Measurements from ENCODE around the gene NOL4L. TPM values are rescaled to one million over a fixed set of nuclear protein-coding genes. Genes with fewer than 3 reads are reported as not detected.

NOL4L gene
- total RNA-seq, 2 donors from 2014 or later = 39.6 to 50.7 TPM

DNA sequence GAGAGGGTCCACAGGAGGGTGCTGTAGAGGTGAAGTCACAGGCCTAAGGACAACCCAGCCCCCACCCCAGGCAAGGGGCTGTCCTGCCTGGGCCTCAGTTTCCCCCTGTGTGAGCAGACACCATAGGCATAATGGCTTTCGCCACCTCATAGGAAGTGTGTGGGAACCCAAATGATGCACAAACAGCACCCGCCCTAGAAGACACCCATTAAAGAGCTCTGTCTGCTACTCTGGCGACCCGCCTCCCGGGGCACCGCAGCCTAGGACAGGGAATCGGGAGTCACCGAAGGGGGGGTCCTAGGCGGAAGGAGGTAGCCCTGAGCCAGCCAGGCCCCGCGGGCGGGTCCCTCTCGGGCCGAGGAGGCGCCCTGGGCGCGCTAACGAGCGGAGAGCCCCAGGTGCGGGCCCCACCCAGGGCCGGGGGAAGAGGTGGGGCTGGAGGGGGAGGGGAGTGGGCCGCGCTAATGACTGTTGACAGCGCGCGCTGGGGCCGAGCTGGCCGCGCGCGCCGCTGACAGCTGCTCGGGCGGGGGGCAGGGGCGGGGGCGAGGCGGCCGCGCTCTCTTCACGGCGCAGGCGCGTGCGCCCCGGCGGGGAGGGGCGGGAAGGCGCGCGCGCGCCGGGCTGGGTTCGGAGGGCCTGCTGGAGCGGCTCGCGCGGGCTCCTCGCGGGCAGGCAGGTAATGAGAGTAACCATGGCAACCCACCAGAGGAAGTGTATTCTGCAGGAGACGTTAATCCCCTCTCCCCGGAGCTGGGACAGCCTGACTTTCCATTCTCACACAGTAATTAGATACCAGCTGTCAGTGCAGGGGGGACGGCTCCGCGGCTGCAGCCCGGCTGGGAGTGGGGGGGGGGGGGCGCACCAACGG lies 48.9 kb downstream of the NOL4L start:
- H3K4me1 ChIP-seq (ENCODE audit: control insufficient read depth, insufficient read depth, low read length) = peaks cover 2% of the 10 kb centered on the region
- H3K4me3 Mint-ChIP-seq = peak overlapping the region; percentile 68
- no peaks in the 10 kb centered on the region for H3K36me3 ChIP-seq (ENCODE audit: control insufficient read depth, insufficient read depth, low read length)
- H3K9ac ChIP-seq (ENCODE audit: extremely low read depth, low read length, poor library complexity, severe bottlenecking) = no peak overlapping the region
- no peak overlapping the region for H3K27ac ChIP-seq (ENCODE audit: low read depth, low read length)
- no peaks in the 10 kb centered on the region for H3K9me3 ChIP-seq (ENCODE audit: control insufficient read depth, low read length)
- peak; percentile 92 for DNase-seq
- no peaks in the 10 kb centered on the region for H3K9me3 Mint-ChIP-seq
- H3K27me3 Mint-ChIP-seq (ENCODE audit: insufficient read depth) = peaks cover 36% of the 10 kb centered on the region
- H3K4me3 ChIP-seq (ENCODE audit: low read length) = peak overlapping the region; percentile 70
- peaks cover 18% of the 10 kb centered on the region for H3K4me1 Mint-ChIP-seq
- 0 to 3% methylated on average over 5 to 68 of the region's 68 CpGs for WGBS, 2 experiments (ENCODE audit: insufficient coverage in 1 of 2, insufficient read length in 1 of 2)
- TF ChIP-seq, protein P1, sequence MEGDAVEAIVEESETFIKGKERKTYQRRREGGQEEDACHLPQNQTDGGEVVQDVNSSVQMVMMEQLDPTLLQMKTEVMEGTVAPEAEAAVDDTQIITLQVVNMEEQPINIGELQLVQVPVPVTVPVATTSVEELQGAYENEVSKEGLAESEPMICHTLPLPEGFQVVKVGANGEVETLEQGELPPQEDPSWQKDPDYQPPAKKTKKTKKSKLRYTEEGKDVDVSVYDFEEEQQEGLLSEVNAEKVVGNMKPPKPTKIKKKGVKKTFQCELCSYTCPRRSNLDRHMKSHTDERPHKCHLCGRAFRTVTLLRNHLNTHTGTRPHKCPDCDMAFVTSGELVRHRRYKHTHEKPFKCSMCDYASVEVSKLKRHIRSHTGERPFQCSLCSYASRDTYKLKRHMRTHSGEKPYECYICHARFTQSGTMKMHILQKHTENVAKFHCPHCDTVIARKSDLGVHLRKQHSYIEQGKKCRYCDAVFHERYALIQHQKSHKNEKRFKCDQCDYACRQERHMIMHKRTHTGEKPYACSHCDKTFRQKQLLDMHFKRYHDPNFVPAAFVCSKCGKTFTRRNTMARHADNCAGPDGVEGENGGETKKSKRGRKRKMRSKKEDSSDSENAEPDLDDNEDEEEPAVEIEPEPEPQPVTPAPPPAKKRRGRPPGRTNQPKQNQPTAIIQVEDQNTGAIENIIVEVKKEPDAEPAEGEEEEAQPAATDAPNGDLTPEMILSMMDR (conservative IDR thresholded peaks at IDR 0.05) = no peak
- H3K36me3 Mint-ChIP-seq (ENCODE audit: low read depth) = no peaks in the 10 kb centered on the region
- H3K27ac Mint-ChIP-seq = no peak overlapping the region
- H3K27me3 ChIP-seq (ENCODE audit: control insufficient read depth, insufficient read depth, low read length, poor library complexity, severe bottlenecking) = peaks cover 7% of the 10 kb centered on the region

DNA sequence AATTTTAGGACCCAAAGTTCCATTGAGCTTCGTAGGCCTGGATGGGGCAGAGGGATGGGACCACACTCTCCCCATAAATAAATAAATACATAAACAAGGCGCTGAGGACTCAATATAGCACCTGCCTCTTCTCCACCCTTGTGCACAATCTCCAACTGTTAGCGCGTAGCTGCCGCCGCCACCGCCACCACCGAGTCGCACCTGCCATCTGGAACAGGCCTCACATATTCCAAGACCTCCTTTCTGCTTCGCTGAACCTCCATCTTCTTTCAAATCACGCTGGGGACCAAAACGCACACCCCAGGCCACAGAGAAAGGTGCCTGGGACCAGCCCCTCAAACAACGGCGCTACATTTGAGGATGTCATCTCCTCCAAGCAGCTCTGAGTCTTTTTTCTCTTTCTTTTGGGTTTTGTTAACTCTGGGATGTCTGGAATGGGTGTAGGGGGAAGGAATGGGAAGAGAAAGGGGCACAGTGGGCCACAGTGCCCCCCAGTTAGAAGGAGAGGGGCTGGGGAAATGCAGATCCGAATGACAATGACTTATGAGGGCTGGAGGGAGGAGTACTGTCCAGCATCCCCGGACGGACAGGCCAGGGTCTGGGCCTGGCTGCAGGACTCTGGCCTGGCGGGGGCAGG lies 49.7 kb downstream of the NOL4L start:
- Mint-ChIP-seq H3K27me3 (ENCODE audit: insufficient read depth) (peaks cover 35% of the 10 kb centered on the region), H3K9me3 (no peaks in the 10 kb centered on the region), H3K27ac (no peak overlapping the region), H3K4me3 (peak overlapping the region; percentile 68), H3K36me3 (ENCODE audit: low read depth) (no peaks in the 10 kb centered on the region), H3K4me1 (peaks cover 18% of the 10 kb centered on the region)
- H3K9me3 ChIP-seq (ENCODE audit: control insufficient read depth, low read length) = no peaks in the 10 kb centered on the region
- TF ChIP-seq, protein P1 (conservative IDR thresholded peaks at IDR 0.05) = peak; percentile 31
- H3K27ac ChIP-seq (ENCODE audit: low read depth, low read length) = peak overlapping the region; percentile 12
- H3K36me3 ChIP-seq (ENCODE audit: control insufficient read depth, insufficient read depth, low read length) = no peaks in the 10 kb centered on the region
- H3K4me3 ChIP-seq (ENCODE audit: low read length) = no peak overlapping the region
- no peak for DNase-seq
- H3K4me1 ChIP-seq (ENCODE audit: control insufficient read depth, insufficient read depth, low read length) = peaks cover 2% of the 10 kb centered on the region
- no peak overlapping the region for H3K9ac ChIP-seq (ENCODE audit: extremely low read depth, low read length, poor library complexity, severe bottlenecking)
- H3K27me3 ChIP-seq (ENCODE audit: control insufficient read depth, insufficient read depth, low read length, poor library complexity, severe bottlenecking) = peaks cover 7% of the 10 kb centered on the region
- 72 to 77% methylated on average over 13 to 18 of the region's 18 CpGs for WGBS, 2 experiments (ENCODE audit: insufficient coverage in 1 of 2, insufficient read length in 1 of 2)

- TF ChIP-seq, protein P1 (conservative IDR thresholded peaks at IDR 0.05) = no peak
- DNase-seq = peak; percentile 74
Observed at GRCh38 chr20:32534661-32535240, 50.4 kb downstream of the NOL4L start.

More at GRCh38 chr20:32534661-32535240, 50.4 kb downstream of the NOL4L start:
- Histone ChIP-seq H3K9me3 (ENCODE audit: control insufficient read depth, low read length) (no peaks in the 10 kb centered on the region), H3K9ac (ENCODE audit: extremely low read depth, low read length, poor library complexity, severe bottlenecking) (no peak overlapping the region), H3K27me3 (ENCODE audit: control insufficient read depth, insufficient read depth, low read length, poor library complexity, severe bottlenecking) (peaks cover 7% of the 10 kb centered on the region), H3K4me3 (ENCODE audit: low read length) (no peak overlapping the region), H3K4me1 (ENCODE audit: control insufficient read depth, insufficient read depth, low read length) (peaks cover 2% of the 10 kb centered on the region), H3K27ac (ENCODE audit: low read depth, low read length) (no peak overlapping the region), H3K36me3 (ENCODE audit: control insufficient read depth, insufficient read depth, low read length) (no peaks in the 10 kb centered on the region)
- WGBS, 2 experiments (ENCODE audit: insufficient coverage in 1 of 2, insufficient read length in 1 of 2) = 36 to 41% methylated on average over 5 to 8 of the region's 8 CpGs
- Mint-ChIP-seq H3K4me3 (no peak overlapping the region), H3K27me3 (ENCODE audit: insufficient read depth) (peaks cover 32% of the 10 kb centered on the region), H3K27ac (no peak overlapping the region), H3K4me1 (peaks cover 18% of the 10 kb centered on the region), H3K36me3 (ENCODE audit: low read depth) (no peaks in the 10 kb centered on the region), H3K9me3 (no peaks in the 10 kb centered on the region)

All from endodermal cell (in vitro differentiated cells).